Measurements from ENCODE around the gene BGN.

Gene BGN

DNA sequence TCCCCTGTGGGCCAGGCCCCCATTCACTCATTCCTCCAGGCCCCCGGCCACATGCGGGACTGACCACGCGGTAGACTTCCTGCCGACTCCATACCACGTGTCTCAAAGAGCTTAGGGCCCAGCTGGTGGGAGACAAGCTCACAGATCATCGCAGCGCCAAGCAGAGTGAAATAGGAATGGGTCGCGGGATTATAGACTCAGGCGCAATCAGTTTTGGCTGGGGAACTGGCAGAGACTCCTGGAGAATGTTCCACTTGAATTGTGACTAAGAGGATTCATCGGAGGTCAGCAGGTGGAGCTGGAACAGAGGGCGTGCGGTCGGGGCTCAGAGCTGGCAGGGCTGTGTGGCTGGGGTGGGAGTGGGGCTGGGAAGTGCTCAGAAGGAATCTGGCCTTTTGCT, 38.3 kb downstream of the BGN start:
- DNase-seq, result no peak

DNA sequence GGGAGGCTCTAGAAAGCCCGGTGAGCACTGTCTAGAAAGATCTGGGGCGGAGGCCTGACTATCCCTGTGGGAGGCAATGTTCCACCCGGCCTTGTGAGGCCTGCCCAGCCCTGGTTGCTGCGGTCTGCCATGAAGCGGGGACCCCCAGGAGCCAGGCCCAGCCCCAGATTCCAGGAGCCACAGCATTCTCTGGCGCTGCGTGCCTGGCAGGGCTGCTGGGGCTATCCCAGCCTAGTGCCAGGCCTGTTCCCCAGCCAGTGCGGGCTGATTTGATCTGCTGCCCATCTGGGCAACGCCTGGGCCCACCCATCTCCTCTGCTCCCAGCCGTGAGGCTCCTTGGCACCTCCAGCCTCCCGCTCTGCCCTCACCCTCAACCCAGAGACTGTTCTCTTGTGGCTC, 42.3 kb downstream of the BGN start:
- no peak for DNase-seq

DNA sequence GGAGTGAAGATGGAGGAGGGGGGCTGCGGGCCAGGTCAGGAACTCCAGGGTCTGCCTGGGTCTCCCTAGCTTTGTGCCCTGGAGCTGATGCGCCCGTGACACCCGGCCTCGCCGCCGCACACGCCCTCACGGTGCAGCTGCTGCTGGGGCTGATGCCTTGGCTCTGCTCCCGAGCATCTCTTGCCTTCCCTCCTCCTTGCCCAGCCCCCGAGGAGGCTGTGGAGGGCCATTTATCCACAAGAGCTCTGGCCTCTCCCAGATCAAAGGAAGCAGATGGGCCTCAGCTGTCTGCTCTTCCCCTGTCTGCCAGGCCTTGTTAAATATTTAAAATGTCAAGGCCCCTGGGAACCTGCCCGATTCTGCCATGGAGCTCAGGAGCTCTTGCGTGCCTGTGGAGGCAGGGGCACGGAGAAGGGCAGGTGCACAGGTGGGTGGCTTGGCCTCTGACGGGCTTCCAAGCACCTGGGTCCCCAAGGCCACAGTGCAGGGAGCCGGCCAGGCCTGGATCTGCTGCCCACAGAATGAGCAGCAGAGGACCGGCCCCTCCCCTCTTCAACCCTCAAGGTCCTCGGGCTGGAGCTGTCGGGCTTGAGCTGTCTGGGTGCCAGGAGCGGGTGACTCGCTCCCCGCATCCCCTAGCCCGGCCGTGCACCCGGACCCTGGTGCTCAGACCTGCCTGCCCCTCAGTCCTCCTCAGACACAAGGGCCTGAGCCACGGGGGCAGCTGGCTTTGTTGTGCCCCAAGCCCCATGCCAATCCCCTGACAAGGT, 42.9 kb downstream of the BGN start:
- DNase-seq, result peak; percentile 13

DNA sequence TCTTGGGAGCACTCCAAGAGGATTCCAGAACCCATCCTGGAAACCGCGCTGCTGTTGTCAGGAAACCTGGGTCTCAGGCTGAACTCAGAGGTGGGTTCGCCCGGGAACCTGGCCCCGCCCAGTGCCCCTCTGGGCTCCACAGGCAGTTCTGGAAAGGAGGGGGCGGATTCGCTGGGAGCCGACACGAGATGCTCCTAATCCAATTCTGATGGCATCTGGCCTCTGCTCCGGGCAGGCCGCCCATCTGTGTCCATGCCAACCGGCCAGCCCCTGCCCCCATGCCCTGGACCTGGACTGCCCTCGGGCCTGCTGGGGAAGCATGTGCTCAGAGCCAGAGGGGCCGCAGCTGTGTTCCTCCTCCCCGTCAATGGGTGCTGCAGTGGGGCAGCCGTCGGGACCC, 43.6 kb downstream of the BGN start:
- DNase-seq, result no peak

DNA sequence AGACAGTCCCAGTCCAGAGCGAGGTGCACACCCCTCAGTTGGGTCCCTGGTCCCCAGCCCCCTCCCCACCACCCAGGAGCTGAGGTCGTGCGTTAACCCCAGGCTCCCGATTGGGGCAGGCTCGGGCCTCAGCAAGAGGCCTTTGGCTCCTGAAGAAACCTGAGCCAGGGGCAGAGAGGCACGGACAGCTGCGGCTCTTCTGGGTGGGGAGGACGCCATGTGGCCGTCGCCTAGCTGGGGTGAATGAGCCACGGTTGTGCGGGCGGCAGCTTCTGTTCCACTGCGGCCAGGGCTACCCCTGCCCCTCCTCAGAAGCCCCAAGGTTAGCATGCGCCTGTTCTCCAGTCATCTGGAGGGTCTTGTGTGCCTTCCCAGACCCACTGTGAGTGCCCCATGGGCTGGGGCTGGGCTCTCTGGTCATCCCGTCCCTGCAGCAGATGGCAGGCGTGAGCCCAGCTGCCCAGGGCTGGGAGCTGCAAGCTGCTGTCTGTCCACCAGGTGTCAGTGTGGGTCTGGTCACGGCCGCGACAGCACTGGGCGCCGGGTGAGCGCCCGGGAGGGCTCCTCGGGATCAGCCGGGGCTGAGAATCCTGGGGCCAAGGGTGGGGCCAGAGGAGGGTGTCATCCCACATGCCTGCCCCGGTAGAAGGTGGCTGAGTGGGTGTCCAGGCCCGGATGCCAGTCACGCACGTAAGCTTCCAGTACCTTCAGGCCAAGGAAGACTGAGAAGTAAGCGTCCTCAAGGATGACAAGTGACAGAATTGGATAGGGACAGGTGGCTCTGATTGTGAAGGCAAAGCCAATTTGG, 44.6 kb downstream of the BGN start:
- DNase-seq, result peak; percentile 18

DNA sequence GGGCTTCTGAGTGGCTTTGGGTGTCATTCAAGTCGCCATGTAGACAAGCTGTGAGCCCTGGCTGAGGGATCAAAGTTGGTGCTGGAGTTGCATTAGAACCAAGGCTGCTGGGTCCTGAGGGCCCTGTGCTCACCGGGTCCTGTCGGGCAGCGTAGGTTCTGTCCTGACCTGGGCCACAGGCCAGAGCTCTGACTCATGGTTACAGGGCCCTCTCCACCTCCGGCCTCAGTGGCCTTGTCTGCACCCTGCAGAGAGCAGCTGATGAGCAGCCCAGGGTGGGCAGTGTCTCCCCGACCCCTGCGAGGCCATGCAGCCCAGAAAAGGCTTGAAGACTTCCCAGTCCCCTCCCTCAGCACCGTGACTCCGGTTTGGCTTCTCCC, 45.2 kb downstream of the BGN start:
- DNase-seq, result no peak

DNA sequence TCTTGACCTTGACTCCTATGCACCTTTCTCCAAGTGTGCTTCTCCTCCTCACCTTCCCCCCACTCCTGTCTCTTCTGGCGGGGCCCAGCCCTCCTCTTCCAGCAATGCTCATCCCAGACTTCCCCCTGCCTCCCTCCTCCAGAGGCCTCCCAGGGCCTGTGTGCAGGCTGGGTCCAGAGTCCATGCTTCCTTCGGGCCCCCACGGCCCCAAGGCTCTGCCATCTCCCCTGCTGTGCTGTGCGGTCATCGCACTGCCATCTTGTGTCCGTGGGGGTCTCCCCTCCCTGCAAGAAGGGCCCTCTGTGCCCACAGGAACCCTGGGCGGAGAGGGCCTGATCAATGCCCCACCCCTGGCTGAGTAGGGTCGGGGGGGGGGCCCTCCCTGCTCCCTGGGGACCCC, 49.9 kb downstream of the BGN start:
- DNase-seq, result no peak

DNA sequence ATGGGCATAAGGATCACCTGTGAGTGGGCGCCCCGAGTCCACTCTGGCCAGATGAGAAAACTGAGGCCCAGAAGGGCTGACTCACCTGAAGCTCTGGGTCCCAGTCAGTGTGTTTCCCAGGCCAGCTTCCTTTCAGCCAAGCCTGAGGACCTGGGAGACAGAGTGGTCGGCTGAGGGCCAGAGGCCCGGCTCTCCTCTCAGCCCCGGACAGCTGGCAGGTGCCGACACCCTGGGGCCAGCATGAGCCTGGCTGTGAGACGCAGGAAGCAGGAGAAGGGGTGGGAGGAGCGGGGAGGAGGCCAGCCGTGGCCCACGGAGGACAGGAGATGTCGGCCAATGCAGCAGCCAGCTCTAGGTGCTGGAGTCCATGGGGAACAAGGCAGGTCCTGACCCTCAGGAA, 51.6 kb downstream of the BGN start:
- no peak for DNase-seq

DNA sequence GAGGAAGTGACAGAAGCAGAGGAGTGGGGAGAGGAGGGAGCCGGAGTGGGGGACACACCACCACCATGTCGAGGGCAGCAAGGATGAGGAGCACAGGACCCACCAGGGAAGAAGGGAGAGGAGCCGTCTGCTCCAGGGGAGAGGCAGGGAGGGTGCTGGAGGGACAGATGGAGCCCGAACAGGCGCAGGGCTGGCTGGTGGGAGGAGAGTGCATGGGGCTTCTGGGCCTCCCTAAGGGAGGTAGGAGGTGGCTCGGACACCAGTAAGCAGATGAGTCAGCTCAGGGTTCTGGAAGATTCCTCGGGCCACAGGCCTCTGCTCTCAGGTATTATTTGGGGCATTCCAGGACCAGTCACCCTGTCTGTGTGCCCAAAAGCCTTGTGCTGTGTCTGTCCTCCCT, 52.4 kb downstream of the BGN start:
- DNase-seq, result no peak

DNA sequence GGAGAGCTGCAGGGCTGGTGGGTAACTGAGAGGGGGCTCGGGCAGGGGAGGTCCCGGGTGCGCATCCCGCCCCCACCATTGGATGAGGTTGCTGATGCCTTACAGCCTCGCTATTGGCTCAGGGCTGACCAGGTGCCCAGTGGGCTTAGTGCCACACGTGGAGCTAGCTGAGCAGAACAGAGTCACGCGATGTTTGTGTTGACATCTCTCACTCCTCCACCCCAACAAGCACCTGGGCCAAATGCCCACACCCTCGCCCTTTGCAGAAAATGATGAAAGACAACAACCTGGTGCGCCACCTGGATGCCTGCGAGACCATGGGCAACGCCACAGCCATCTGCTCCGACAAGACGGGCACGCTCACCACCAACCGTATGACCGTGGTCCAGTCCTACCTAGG, 54.5 kb downstream of the BGN start:
- DNase-seq, result no peak

DNA sequence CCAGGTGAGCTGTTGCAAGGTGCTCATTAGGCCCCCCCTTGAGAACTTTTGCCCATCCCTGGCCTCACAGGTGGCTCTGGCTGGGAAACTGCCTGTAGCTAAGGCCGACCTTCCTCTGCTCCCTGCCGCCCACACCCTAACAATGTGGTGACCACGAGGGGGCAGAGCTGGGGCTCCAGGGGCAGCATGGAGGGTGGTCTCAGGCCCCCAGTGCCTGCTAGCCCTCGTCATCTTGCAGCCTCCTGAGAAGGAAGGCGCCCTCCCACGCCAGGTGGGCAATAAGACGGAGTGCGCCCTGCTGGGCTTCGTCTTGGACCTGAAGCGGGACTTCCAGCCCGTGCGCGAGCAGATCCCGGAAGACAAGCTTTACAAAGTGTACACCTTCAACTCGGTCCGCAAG, 55.0 kb downstream of the BGN start:
- DNase-seq, result no peak

DNA sequence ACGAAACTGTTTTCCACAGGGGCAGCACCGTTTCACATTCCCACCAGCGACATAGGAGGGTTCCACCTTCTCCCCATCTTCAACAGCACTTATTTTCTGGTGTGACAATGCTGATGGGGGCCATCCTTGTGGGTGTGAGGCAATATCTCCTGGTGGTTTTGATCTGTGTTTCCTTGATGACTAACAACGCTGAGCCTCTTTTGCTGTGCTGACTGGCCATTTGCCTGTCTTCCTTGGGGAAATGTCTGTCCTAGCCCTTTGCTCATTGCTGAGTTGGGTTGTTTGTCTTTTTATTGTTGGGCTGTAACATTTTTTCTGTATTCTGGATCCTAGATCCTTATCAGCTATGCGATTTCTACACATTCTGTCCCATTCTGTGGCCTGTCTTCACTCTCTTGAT, 56.4 kb downstream of the BGN start:
- DNase-seq, result no peak

DNA sequence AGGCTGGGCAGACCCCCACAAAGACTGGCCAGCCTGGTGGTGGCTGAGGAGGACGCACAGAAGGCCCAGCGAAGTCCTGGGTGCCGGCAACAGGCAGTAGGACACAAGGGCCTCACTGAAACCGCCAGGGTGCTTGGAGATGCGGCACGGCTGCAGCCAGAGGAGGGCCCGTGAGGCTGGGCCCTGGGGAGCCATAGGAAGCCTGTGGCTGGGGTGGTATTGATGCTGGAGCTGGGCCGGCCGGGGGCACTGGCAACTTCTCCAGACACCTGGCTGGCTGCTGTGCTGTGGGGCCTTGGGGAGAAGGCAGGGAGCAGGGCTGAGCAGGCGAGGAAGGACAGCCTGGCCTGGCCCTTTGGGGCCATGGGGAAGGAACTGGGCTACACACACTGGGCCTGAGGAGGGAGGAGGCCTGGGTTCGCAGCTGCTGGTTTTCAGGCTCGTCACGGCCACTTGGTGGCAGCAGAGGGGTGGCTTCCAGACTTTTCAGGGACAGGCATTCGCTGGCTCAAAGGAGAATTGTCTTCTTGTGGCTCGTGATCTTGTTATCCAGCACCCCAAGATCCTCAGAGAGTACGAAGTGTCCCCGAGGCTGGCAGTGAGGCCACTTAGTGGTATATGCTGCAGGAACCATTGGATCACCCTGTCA, 59.9 kb downstream of the BGN start:
- DNase-seq, result peak; percentile 27

DNA sequence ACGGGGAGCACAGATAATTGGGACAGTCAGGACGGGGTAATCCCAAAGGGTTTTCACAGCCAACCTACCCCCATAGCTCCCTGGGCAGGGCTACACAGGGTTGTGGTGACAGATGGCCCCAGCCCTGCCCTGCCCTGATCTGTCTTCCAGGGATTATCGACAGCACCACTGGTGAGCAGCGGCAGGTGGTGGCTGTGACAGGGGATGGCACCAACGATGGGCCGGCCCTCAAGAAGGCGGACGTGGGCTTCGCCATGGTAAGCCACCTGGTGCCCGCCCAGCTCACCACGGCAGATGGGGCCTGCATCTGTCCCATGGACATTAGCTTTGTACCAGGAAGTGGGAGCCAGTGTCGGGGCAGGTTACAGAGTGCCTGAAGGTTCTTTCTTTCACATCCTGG, 62.0 kb downstream of the BGN start:
- DNase-seq, result no peak

DNA sequence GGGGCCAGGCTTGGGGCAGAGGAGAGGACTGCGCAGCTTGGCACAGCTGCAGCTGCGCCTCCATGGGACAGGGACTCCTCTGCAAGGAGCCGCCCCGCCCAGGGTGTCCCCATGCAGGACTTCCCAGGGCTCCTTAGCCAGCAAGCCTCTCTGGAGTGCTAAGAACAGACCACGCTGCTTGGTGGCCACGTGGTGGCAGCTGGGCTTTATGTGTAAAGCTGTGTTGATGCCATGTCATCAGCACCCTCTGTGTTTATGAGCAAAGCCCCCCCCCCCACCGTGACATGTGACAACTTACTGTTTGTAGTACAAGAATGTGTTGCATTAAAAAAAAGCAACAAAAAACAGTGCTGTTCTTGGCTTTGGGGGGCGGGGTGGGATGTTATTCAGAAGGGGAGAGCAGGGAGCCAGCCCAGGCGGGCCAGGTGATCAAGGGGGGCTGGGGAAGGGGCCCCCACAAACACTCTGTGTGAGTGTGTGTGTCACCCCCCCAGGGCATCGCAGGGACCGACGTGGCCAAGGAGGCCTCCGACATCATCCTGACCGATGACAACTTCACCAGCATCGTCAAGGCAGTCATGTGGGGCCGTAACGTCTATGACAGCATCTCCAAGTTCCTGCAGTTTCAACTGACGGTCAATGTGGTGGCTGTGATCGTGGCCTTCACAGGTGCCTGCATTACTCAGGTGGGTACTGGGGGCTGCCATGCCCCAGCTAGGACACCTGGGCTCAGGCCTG, 63.0 kb downstream of the BGN start:
- no peak for DNase-seq
